Dermis microvascular lymphatic vessel endothelial cell (primary cell): Measurements from ENCODE around the gene RSPH9. TPM values are rescaled to one million over a fixed set of nuclear protein-coding genes. Genes with fewer than 3 reads are reported as not detected.
"Not testable (repeated sequence)": the region's sequence is repeated elsewhere in the genome, so short reads cannot be mapped to it uniquely, and the experiment has no call there.

Source experiments
- DNase-seq, 2 donors: peaks; one replicate each; pipeline versions ENCODE4 v3.0.0 to v3.0.0-alpha.2; 2010; ENCODE audit warnings: low read depth in 2 of 2
- total RNA-seq: library from RNA; depleted of rRNA; stranded (reverse); fragments of >200 nt; gene quantifications from 2 replicates; pipeline ENCODE4 v1.2.1, GENCODE V29; 2014

RSPH9 gene
- total RNA-seq, 1 donor from 2014 or later: 0.26 TPM

DNA sequence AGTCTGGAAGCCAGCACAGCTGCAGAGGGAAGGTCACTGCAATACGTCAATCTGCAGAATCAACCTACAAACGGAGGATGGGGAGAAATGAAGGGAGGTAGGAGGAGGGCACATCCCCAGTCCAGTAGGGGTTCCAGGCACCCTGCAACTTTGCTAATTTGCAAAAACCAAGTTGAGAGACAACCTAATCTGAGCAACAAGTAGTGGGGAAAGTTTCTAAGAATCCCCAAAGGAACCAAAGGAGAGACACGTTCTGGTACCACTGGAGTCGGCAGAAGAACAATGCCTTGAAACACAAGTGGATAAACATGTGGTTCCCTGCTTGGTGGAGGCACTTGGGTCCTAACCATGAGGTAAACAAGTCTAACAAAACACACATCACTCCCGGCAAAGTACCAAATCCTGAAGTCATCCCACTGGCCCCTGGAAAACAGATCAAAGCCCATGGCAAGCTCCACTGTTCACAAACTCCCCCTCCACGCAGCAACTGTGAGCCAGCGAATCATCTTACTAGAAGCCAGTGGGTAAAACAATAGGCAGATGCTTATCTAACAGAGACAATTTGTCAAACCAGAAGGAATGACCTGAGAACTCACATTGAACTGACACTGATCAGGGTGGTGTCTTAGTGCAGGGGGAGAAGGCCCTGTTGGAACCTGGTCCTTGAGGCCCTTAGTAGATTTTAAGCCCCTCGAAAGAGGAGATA is 38.0 kb downstream of the RSPH9 start:
- DNase-seq: no peak

DNA sequence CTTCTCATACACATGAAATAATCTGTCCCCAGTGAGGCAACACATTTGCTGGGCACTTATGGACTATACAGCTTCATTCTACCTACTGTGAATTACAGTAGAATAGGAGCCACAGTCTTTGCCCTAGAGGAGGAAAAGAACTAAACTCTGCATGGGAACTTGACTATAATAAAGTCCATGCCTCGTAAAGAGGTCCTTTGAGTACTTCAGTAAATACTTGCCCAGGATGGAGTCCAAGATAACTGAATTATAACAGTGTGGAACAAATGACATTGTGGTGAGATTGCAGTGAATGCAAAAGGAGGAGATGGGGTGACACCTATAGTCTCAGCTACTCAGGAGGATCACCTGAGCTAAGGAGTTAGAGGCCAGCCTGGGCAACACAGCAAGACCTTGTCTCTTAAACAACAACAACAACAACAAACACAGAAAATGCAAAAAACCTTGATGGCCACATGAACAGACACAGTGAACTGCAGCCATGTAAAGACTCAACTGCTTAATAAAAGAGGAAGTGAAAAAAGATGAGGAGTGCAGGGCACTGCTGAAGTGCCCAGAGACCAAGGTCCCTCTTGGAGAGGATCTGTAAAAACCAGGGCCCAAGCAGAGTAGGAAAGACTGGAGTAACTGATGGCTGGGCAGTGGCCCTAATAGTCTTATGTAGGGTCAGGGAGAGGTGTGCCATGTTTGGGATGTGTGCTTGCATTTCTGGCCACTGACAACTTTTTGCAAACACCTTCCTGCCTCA is 39.0 kb downstream of the RSPH9 start:
- no peak for DNase-seq

DNA sequence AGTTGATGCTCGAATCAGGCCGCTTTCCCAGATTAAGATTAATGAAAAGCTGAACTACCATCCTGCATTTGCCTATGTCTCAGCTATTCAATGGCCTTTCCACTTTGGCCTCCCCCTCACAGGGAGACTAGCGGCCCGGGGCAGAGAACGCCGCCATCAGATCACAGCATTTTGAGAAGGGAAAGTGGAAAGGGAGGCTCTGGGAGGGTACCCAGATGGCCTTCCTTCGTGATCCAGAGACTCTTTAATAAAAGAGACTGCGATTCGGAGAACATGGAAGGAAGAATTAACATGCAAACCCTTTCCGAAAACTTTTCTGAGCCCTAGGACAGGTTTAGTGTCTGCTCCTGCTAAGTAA is 42.2 kb downstream of the RSPH9 start:
- DNase-seq: no peak

GRCh38 chr6:43687437-43688347 is 42.9 kb downstream of the RSPH9 start, which contains the start of gene MRPS18A:
MRPS18A (minus strand) TSS chr6:43687791; CDS start chr6:43687779, 12 bp downstream.
- DNase-seq: peak in 1 of 2 donors; percentile 78

- DNase-seq: no peak
These were observed 44.6 kb downstream of the RSPH9 start for GRCh38 chr6:43689421-43689820.

DNA sequence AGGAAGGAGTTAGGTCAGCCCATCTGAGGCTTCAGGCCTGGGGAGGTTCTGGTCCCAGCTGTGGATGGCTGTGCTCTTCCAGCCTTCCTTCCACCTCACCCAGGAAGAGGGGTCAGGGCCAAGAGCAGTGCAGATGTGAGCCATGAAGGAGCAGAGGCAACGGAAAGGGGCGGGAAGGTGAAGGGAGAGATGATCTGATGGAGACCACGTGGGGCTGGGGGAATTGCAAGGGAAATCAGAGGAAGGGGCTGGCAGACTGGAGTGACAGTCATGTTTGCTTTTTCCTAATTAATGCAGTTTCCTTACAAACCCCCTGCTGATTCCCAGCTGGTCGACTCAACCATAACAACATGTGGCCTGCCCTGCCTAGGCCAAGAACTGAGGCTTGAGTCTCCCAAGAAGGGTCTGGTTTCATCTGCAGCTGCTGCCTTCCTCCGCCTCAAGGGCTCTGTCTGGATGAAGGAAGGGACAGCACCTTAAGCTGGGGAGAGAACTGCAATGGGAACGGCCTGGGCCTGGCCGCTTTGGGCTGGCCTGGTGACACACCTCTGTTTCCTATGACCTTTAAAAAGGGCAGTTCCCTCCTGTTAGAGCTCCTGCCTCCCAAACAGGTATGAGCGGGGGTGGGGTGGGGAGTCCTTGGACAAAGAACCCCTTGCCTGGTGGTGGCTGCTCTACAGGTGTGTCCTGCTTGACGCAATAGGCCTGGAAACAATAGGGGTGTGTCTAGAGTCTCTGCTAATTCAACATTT is 50.6 kb downstream of the RSPH9 start:
- no peak for DNase-seq

DNA sequence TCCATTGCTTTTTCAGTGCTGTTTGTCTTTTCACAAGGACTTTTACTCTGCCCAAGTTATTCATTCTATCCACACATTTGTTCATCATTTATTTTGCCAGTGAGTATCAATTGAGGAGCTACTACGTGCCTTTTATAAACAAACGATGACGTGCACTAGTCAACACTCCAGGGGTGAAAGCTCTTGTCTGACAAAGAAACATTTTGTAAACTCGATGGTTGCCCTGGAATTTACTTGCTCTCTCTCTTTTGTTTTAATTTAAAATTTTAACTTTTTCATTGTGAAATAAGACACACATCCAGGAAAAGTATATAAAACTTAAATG is 51.1 kb downstream of the RSPH9 start:
- no peak for DNase-seq

- DNase-seq: no peak
These were observed 52.6 kb downstream of the RSPH9 start for GRCh38 chr6:43697421-43697820.

DNA sequence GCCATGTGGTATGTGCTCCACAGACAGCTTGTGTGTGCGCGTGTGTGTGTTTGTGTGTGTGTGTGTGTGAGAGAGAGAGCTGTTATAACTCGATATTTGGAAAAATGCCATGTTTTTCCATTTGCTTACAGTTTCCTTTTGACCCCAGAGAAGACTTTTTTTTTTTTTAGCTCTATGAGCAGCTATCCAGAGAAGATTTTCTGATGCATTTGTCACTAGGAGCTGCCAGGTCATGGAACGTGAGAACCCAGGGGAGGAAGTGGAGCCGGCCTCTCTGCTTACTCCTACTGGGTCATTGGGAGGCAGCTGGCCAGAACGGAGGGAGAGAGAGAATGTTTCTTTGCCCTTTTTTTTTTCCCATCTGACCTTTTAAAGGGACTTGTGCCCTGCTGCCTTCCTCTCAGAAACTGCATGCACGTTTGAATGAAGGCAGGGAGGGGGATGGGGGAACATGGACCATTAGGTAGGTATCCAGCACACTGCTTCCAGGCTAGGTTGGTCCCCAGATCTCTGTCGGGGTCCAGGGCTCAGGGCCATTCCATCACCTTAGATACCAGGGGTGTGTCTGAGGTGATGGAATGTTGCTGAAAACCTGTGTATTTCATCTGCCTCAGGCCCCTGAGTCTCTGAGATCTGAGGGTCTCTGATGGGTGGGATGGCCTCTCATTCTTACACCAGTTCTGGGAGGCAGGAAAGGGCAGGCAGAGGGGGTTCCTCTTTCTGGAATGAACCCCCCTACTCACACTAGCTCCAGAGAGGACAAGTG is 53.9 kb downstream of the RSPH9 start:
- DNase-seq: peak; percentile 93 to 96

- DNase-seq: peak in 1 of 2 donors; percentile 85
These were observed 54.8 kb downstream of the RSPH9 start for GRCh38 chr6:43699564-43700186.

DNA sequence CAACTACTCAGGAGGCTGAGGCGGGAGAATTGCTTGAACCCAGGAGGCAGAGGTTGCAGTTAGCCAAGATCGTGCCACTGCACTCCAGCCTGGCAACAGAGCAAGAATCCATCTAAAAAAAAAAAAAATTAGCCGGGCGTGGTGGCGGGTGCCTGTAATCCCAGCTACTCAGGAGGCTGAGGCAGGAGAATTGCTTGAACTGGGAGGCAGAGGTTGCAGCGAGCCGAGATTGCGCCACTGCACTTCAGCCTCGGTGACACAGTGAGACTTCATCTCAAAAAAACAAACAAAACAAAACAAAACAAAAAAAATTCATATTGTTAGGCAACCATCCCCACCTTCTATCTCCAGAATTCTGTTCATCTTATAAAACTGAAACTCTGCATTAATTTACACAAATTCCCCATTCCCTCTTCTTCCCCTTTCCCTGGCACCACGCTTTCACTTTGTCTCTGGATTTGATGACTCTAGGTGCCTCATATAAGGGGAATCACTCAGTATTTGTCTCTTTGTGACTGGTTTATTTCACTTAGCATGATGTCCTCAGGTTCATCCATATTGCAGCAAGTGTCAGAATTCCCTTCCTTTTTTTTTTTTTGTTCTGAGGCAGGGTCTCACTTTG is 56.2 kb downstream of the RSPH9 start:
- DNase-seq: not testable (repeated sequence)

GRCh38 chr6:43702171-43702533 is 57.3 kb downstream of the RSPH9 start:
- no peak for DNase-seq

- peak; percentile 92 to 94 for DNase-seq
These were observed 58.0 kb downstream of the RSPH9 start for GRCh38 chr6:43702534-43703440.

GRCh38 chr6:43703512-43704429 is 58.9 kb downstream of the RSPH9 start:
- no peak for DNase-seq

DNA sequence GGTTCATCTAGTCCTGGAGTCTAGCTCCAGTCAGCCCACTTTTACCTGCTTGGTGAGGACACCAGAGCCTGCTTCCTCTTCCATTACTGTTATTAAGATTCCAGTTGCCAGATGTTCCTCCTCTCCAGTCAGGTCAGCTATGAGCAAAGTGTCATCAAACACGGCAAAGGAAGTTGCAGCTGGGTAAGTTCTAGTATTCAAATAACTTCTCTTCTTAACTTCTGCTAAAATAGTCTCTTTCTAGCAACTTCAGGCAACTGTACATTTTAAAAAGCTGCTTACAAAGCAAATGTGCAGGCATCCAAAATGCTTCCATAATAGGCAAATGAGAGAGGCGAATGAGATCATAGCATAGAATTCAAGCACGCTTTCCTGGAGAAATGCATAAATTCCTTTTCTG is 61.2 kb downstream of the RSPH9 start:
- DNase-seq: peak in 1 of 2 donors; percentile 40

GRCh38 chr6:43706788-43707187 is 62.0 kb downstream of the RSPH9 start:
- DNase-seq: peak; percentile 97 to 98

DNA sequence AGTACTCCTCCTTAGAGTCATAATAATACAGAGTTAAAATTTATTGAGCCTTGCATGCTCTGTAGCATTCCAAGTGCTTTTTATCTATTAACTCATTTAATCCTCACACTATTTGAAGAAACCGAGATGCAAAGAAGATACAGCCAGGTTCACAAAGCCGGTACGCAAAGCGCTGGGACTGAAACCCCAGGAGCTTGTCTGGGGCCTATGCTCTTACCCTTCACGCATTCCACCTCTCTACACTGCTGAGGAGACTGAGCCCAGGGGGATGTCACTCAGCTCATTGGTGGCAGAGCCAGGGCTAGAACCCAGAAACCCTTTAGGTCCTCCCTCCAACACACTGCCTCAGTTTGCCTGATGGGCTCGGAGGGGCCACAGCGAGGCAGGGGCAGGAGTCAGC is 62.4 kb downstream of the RSPH9 start:
- DNase-seq: no peak

- DNase-seq: no peak
These were observed 62.9 kb downstream of the RSPH9 start for GRCh38 chr6:43707767-43708166.
